Keratinocyte (primary cell): ENCODE data around the gene GRIK2. TPM values are rescaled to one million over a fixed set of nuclear protein-coding genes. Genes with fewer than 3 reads are reported as not detected.

Experiments used
- DNase-seq: peaks from one replicate; pipeline ENCODE4 v3.0.0-alpha.2; 2011; ENCODE audit warnings: low read depth, missing footprints, low spot score
- FAIRE-seq: peaks from 2 replicates; lab custom pipeline; 2011; peaks lifted over from hg19 to GRCh38; lab: Jason Lieb, UNC
- H2AFZ ChIP-seq: 2 replicates; pipeline ENCODE4 v1.6.0; 2012; ENCODE audit warnings: low read length, control low read depth, inconsistent platforms; ENCODE audit not compliant: control insufficient read depth
- H3K27ac ChIP-seq: 2 replicates; pipeline ENCODE4 v1.5.1; 2011; ENCODE audit warnings: low read length; ENCODE audit not compliant: control insufficient read depth, insufficient read depth
- H3K27me3 ChIP-seq: 3 replicates; pipeline ENCODE4 v1.6.0; 2011; ENCODE audit warnings: low read length; ENCODE audit not compliant: control insufficient read depth, insufficient read depth; ENCODE audit errors: extremely low read depth
- H3K36me3 ChIP-seq, 2 experiments: 2 replicates in 1 of 2; 3 replicates in 1 of 2; pipeline ENCODE4 v1.5.1; 2011; ENCODE audit warnings: low read length in 2 of 2, mild to moderate bottlenecking in 1 of 2; ENCODE audit not compliant: control insufficient read depth in 2 of 2, insufficient read depth in 2 of 2; ENCODE audit errors: extremely low read depth in 1 of 2
- H3K4me1 ChIP-seq: 3 replicates; pipeline ENCODE4 v1.5.1; 2011; ENCODE audit warnings: low read length; ENCODE audit not compliant: control insufficient read depth, insufficient read depth; ENCODE audit errors: extremely low read depth
- H3K4me2 ChIP-seq: 3 replicates; pipeline ENCODE4 v1.6.0; 2011; ENCODE audit warnings: low read depth, low read length; ENCODE audit not compliant: control insufficient read depth, insufficient read depth; ENCODE audit errors: extremely low read depth
- H3K4me3 ChIP-seq, 3 experiments: fragments of 200-600 bp in 1 of 3; sonication (generic) in 1 of 3; 2 replicates in 2 of 3; 3 replicates in 1 of 3; pipeline ENCODE4 v1.5.1; 2011 to 2016; ENCODE audit warnings: low read length in 3 of 3, mild to moderate bottlenecking in 3 of 3, control low read depth in 2 of 3, inconsistent platforms in 1 of 3, low read depth in 1 of 3, mixed read lengths in 1 of 3, mixed run types in 1 of 3, moderate library complexity in 1 of 3; ENCODE audit not compliant: control insufficient read depth in 2 of 3, insufficient read depth in 2 of 3; ENCODE audit errors: extremely low read depth in 1 of 3
- H3K79me2 ChIP-seq: 2 replicates; pipeline ENCODE4 v1.6.0; 2012; ENCODE audit warnings: low read length; ENCODE audit not compliant: control insufficient read depth, insufficient read depth
- H3K9ac ChIP-seq: 3 replicates; pipeline ENCODE4 v1.6.0; 2011; ENCODE audit warnings: low read length; ENCODE audit not compliant: control insufficient read depth, insufficient read depth; ENCODE audit errors: extremely low read depth
- H3K9me1 ChIP-seq: 3 replicates; pipeline ENCODE4 v1.6.0; 2011; ENCODE audit warnings: low read length; ENCODE audit not compliant: control insufficient read depth, insufficient read depth; ENCODE audit errors: extremely low read depth
- H3K9me3 ChIP-seq: 2 replicates; pipeline ENCODE4 v1.5.1; 2012; ENCODE audit warnings: low read depth, low read length; ENCODE audit not compliant: control insufficient read depth
- H4K20me1 ChIP-seq: 3 replicates; pipeline ENCODE4 v1.6.0; 2011; ENCODE audit warnings: low read length; ENCODE audit not compliant: control insufficient read depth, insufficient read depth; ENCODE audit errors: extremely low read depth
- CTCF ChIP-seq, 3 experiments: IDR thresholded peaks in 1 of 3; conservative IDR thresholded peaks in 1 of 3; optimal IDR thresholded peaks in 1 of 3; 2 replicates in 2 of 3; 3 replicates in 1 of 3; pipeline versions ENCODE3 to v1.5.1; 2011; ENCODE audit warnings: low read length in 3 of 3, mild to moderate bottlenecking in 3 of 3, moderate library complexity in 2 of 3, control low read depth in 1 of 3, inconsistent platforms in 1 of 3; ENCODE audit not compliant: insufficient read depth in 2 of 3; ENCODE audit errors: extremely low read depth in 1 of 3
- EZH2 ChIP-seq: IDR thresholded peaks from one replicate; pipeline ENCODE4 v1.6.1; 2012; ENCODE audit warnings: inconsistent platforms, mild to moderate bottlenecking, low read length, moderate library complexity
- dilution Hi-C: fragments of 300-500 bp; cut with MboI; formaldehyde crosslinking; loops from one replicate; pipeline ENCODE4 v1.7.0; 2020; ENCODE audit warnings: low sequenced_read_pairs; ENCODE audit not compliant: extremely low pct_ligation_motif_present
- polyA plus RNA-seq, 5 experiments: library from polyadenylated mRNA; depleted of rRNA in 3 of 5; stranded (reverse) in 3 of 5; stranded (forward) in 1 of 5; unstranded in 1 of 5; fragments of >200 nt; gene quantifications; 1 replicate in 1 of 5; 2 replicates in 3 of 5; 3 replicates in 1 of 5; pipeline versions ENCODE4 v1.2.1 to v1.2.3, GENCODE V29; 2011 to 2012; ENCODE audit warnings: missing spikeins in 2 of 5, low read depth in 1 of 5, low replicate concordance in 1 of 5

Gene GRIK2
- polyA plus RNA-seq, 1 donor (not counting 4 experiments of a cell fraction or from before 2014, with no cell fraction given) = 0.01 TPM

GRCh38 chr6:101676187-101676586 lies 282.7 kb downstream of the GRIK2 start:
- H3K27me3 ChIP-seq = no peaks in the 10 kb centered on the region
- no peak overlapping the region for H3K27ac ChIP-seq
- no peak for FAIRE-seq
- H3K9me3 ChIP-seq = no peaks in the 10 kb centered on the region
- H3K9me1 ChIP-seq = no peaks in the 10 kb centered on the region
- H2AFZ ChIP-seq = no peak overlapping the region
- no peaks in the 10 kb centered on the region for H4K20me1 ChIP-seq
- H3K4me1 ChIP-seq = peaks cover 2% of the 10 kb centered on the region
- no peak overlapping the region for H3K4me2 ChIP-seq
- no peaks in the 10 kb centered on the region for H3K79me2 ChIP-seq
- no peaks in the 10 kb centered on the region for H3K36me3 ChIP-seq
- no peak for DNase-seq
- no peak for TF ChIP-seq EZH2
- no peak for TF ChIP-seq CTCF (optimal IDR thresholded peaks at IDR 0.05 in 1 of 3, IDR thresholded peaks at IDR 0.05 in 1 of 3, conservative IDR thresholded peaks at IDR 0.05 in 1 of 3; ENCODE audit: extremely low read depth in 1 of 3, insufficient read depth in 2 of 3, low read length in 3 of 3)
- H3K4me3 ChIP-seq = no peak overlapping the region
- H3K9ac ChIP-seq = no peak overlapping the region
- dilution Hi-C loops = no loop called here

GRCh38 chr6:101682937-101683336 lies 289.4 kb downstream of the GRIK2 start:
- Histone ChIP-seq H3K79me2 (no peaks in the 10 kb centered on the region), H2AFZ (no peak overlapping the region), H4K20me1 (no peaks in the 10 kb centered on the region), H3K9ac (no peak overlapping the region), H3K4me2 (no peak overlapping the region), H3K27me3 (no peaks in the 10 kb centered on the region), H3K4me1 (peaks cover 2% of the 10 kb centered on the region), H3K36me3 (no peaks in the 10 kb centered on the region), H3K9me1 (no peaks in the 10 kb centered on the region), H3K9me3 (no peaks in the 10 kb centered on the region), H3K27ac (no peak overlapping the region), H3K4me3 (no peak overlapping the region)
- dilution Hi-C loops = no loop called here
- FAIRE-seq (no peak), DNase-seq (no peak)
- TF ChIP-seq CTCF (optimal IDR thresholded peaks at IDR 0.05 in 1 of 3, IDR thresholded peaks at IDR 0.05 in 1 of 3, conservative IDR thresholded peaks at IDR 0.05 in 1 of 3; ENCODE audit: extremely low read depth in 1 of 3, insufficient read depth in 2 of 3, low read length in 3 of 3) = no peak
- TF ChIP-seq EZH2 = no peak
